K562 (cell line): Measurements from ENCODE around the gene RTCB. TPM values are rescaled to one million over a fixed set of nuclear protein-coding genes. Genes with fewer than 3 reads are reported as not detected.

ENCODE experiments used
- ATAC-seq: fragments of 200-7000 bp; cut with Tn5 transposase; 3 replicates; pipeline ENCODE4 v1.9.1; 2020; ENCODE audit warnings: moderate library complexity
- BruUV-seq: library from RNA; stranded (reverse); fragments of 400-500 nt; replicated peaks from 2 replicates; lab custom pipeline; 2021; lab: Mats Ljungman, UMichigan
- CTCF ChIA-PET: fragments of 300-600 bp; formaldehyde crosslinking; extraction: SDS; loops from one replicate; lab custom pipeline; 2021; ENCODE audit warnings: low intra/inter-chr PET ratio; lab: Yijun Ruan, JAX
- POLR2A ChIA-PET: fragments of 300-600, 350-650 bp; sonication (Branson Sonifier 250); formaldehyde crosslinking; extraction: SDS; loops from one replicate; lab custom pipeline; 2021; ENCODE audit warnings: antibody characterized with exemption, inconsistent platforms; lab: Yijun Ruan, JAX
- DNase-seq, 4 experiments: peaks; one replicate each; pipeline versions ENCODE4 v3.0.0 to v3.0.0-alpha.2; 2011 to 2018; ENCODE audit warnings: low spot score in 3 of 4, mixed read lengths in 3 of 4; ENCODE audit errors: extremely low read depth in 1 of 4
- FAIRE-seq: peaks from 2 replicates; lab custom pipeline; 2011; peaks lifted over from hg19 to GRCh38; lab: Jason Lieb, UNC
- H2AFZ ChIP-seq: 2 replicates; pipeline ENCODE4 v1.6.0; 2011; ENCODE audit warnings: low read depth, low read length, control low read depth, inconsistent platforms
- H3K27ac ChIP-seq: fragments of 200-600 bp; 3 replicates; pipeline ENCODE4 v1.8.0; 2011; ENCODE audit warnings: low read depth, mild to moderate bottlenecking, control low read depth, inconsistent platforms, low read length, moderate library complexity, mixed read lengths; ENCODE audit errors: extremely low read depth
- H3K27me3 ChIP-seq, 2 experiments: fragments of 300-600 bp in 1 of 2; 2 replicates in 1 of 2; 3 replicates in 1 of 2; pipeline versions ENCODE4 v1.6.0 to v1.8.0; 2011; ENCODE audit warnings: inconsistent platforms in 2 of 2, low read length in 2 of 2, mild to moderate bottlenecking in 1 of 2, mixed read lengths in 1 of 2, moderate library complexity in 1 of 2; ENCODE audit not compliant: control insufficient read depth in 2 of 2, insufficient read depth in 2 of 2
- H3K36me3 ChIP-seq: fragments of 300-600 bp; 3 replicates; pipeline ENCODE4 v1.8.0; 2011; ENCODE audit warnings: mild to moderate bottlenecking, low read length, inconsistent platforms; ENCODE audit not compliant: control insufficient read depth, insufficient read depth
- H3K4me1 ChIP-seq, 2 experiments: fragments of 200-600 bp in 1 of 2; replicated peaks in 1 of 2; 2 replicates in 1 of 2; 3 replicates in 1 of 2; pipeline versions ENCODE4 v1.5.1 to v1.8.0; 2011; ENCODE audit warnings: inconsistent platforms in 2 of 2, low read length in 2 of 2, mild to moderate bottlenecking in 1 of 2, mixed read lengths in 1 of 2, moderate library complexity in 1 of 2; ENCODE audit not compliant: control insufficient read depth in 2 of 2, insufficient read depth in 2 of 2
- H3K4me2 ChIP-seq: 2 replicates; pipeline ENCODE4 v1.6.1; 2011; ENCODE audit warnings: low read length, control low read depth, inconsistent platforms, mixed read lengths; ENCODE audit not compliant: insufficient read depth
- H3K4me3 ChIP-seq: fragments of 200-600 bp; sonication (generic), shearing (Covaris generic); 2 replicates; pipeline ENCODE4 v1.5.1; 2016; ENCODE audit warnings: control low read depth, inconsistent platforms
- H3K79me2 ChIP-seq: fragments of 200-600 bp; 3 replicates; pipeline ENCODE4 v1.8.0; 2011; ENCODE audit warnings: low read length, inconsistent platforms; ENCODE audit not compliant: control insufficient read depth, insufficient read depth
- H3K9ac ChIP-seq, 2 experiments: 2 replicates each; pipeline versions ENCODE4 v1.6.0 to v1.6.1; 2011; ENCODE audit warnings: low read depth in 2 of 2, low read length in 2 of 2, control low read depth in 1 of 2, inconsistent platforms in 1 of 2, mild to moderate bottlenecking in 1 of 2, mixed read lengths in 1 of 2; ENCODE audit not compliant: insufficient read depth in 1 of 2
- H3K9me1 ChIP-seq: one replicate; pipeline ENCODE4 v1.6.0; 2011; ENCODE audit warnings: inconsistent platforms, mild to moderate bottlenecking, low read length, moderate library complexity; ENCODE audit not compliant: control insufficient read depth, insufficient read depth
- H3K9me3 ChIP-seq: replicated peaks from 2 replicates; pipeline ENCODE4 v1.5.1; 2011; ENCODE audit warnings: low read depth, low read length, inconsistent platforms; ENCODE audit not compliant: control insufficient read depth, insufficient read depth
- H4K20me1 ChIP-seq: replicated peaks from 2 replicates; pipeline ENCODE4 v1.6.1; 2011; ENCODE audit warnings: low read length, inconsistent platforms, mixed read lengths; ENCODE audit not compliant: control insufficient read depth, insufficient read depth
- C11orf30 ChIP-seq: fragments of 450-650 bp; IDR thresholded peaks from 2 replicates; pipeline ENCODE4 v1.6.1; 2016; ENCODE audit warnings: low read depth, mild to moderate bottlenecking
- HNRNPUL1 ChIP-seq: fragments of 200-400 bp; formaldehyde crosslinking; IDR thresholded peaks from 2 replicates; pipeline ENCODE4 v1.6.1; 2017; ENCODE audit warnings: low read length
- HSF4 ChIP-seq: fragments of 250-450 bp; sonication (Bioruptor Pico); IDR thresholded peaks from 2 replicates; pipeline ENCODE4 v2.1.2; 2022; ENCODE audit warnings: mild to moderate bottlenecking, moderate library complexity, borderline replicate concordance
- KLF16 ChIP-seq: IDR thresholded peaks from 2 replicates; pipeline ENCODE4 v1.6.1; 2016; ENCODE audit warnings: antibody characterized with exemption
- TAF1 ChIP-seq: IDR thresholded peaks from 2 replicates; pipeline ENCODE4 v1.6.1; 2011; ENCODE audit warnings: mild to moderate bottlenecking, low read length, moderate library complexity; ENCODE audit not compliant: insufficient read depth, control insufficient read depth, severe bottlenecking; ENCODE audit errors: extremely low read depth
- ZEB2 ChIP-seq: fragments of 450-650 bp; IDR thresholded peaks from 2 replicates; pipeline ENCODE4 v1.6.1; 2016
- WGBS: fragments of 100-300 bp; shearing (Covaris generic); methylation state at CpG from one replicate; pipeline ENCODE4 v1.1.6; 2016; ENCODE audit warnings: low coverage, mixed read lengths; ENCODE audit not compliant: insufficient coverage; ENCODE audit errors: missing lambda C conversion rate; 5-methylcytosine and 5-hydroxymethylcytosine counted together
- in situ Hi-C: fragments of 300-500 bp; cut with MboI; formaldehyde crosslinking; loops from 4 replicates; pipeline ENCODE4 v1.15.0; 2018; ENCODE audit warnings: inconsistent platforms, mixed read lengths
- intact Hi-C: fragments of 100-400 bp; cut with micrococcal nuclease; formaldehyde crosslinking; loops from 2 replicates; pipeline ENCODE4 v1.14.2; 2022
- polyA plus RNA-seq, 8 experiments: library from polyadenylated mRNA; depleted of rRNA in 4 of 8; stranded (reverse) in 5 of 8; unstranded in 3 of 8; fragments of >200 nt; fragmentation: Nextera tagmentation in 2 of 8; fragmentation: Illumina TruSeq in 1 of 8; extraction: Ambion mirVana in 2 of 8; extraction: Trizol in 1 of 8; gene quantifications; 2 replicates each; pipeline versions ENCODE4 v1.2.1 to v1.2.3, GENCODE V29; 2011 to 2014; ENCODE audit warnings: inconsistent platforms in 1 of 8, missing spikeins in 1 of 8
- total RNA-seq, 7 experiments: library from RNA; depleted of rRNA in 6 of 7; stranded (reverse); fragments of >200 nt in 6 of 7; fragmentation: Illumina TruSeq in 2 of 7; extraction: Trizol in 2 of 7; gene quantifications; 2 replicates each; pipeline versions ENCODE4 v1.2.1 to v1.2.3, GENCODE V29; 2011 to 2021; ENCODE audit warnings: low replicate concordance in 1 of 7
- TF ChIP-seq, protein P1 (sequence below), 3 experiments: IDR thresholded peaks in 2 of 3; conservative IDR thresholded peaks in 1 of 3; 2 replicates each; pipeline ENCODE4 v1.5.1; 2011 to 2012; ENCODE audit warnings: low read length in 3 of 3, mild to moderate bottlenecking in 3 of 3, control low read depth in 2 of 3, improper control_type of control experiment in 1 of 3, inconsistent platforms in 1 of 3, low read depth in 1 of 3, mixed read lengths in 1 of 3, moderate library complexity in 1 of 3; ENCODE audit not compliant: insufficient read depth in 2 of 3
- TF ChIP-seq, protein P2 (sequence below), 2 experiments: IDR thresholded peaks in 1 of 2; conservative IDR thresholded peaks in 1 of 2; 2 replicates each; pipeline ENCODE4 v1.6.1; 2016; ENCODE audit warnings: low read depth in 2 of 2, mild to moderate bottlenecking in 1 of 2, missing compliant biosample characterization in 1 of 2, missing genetic modification characterization in 1 of 2, moderate library complexity in 1 of 2
- TF ChIP-seq, protein P3 (sequence below), 2 experiments: fragments of 450-650 bp in 1 of 2; IDR thresholded peaks; 2 replicates each; pipeline ENCODE4 v1.6.1; 2011 to 2017; ENCODE audit warnings: low read depth in 2 of 2, antibody characterized with exemption in 1 of 2, borderline replicate concordance in 1 of 2, low read length in 1 of 2, mild to moderate bottlenecking in 1 of 2, mixed read lengths in 1 of 2; ENCODE audit not compliant: control insufficient read depth in 1 of 2
- TF ChIP-seq, protein P4 (sequence below): fragments of 200-800 bp; sonication (Bioruptor generic); IDR thresholded peaks from 2 replicates; pipeline ENCODE4 v1.6.1; 2017; ENCODE audit warnings: missing genetic modification characterization, missing compliant biosample characterization

RTCB gene
- total and polyA plus RNA-seq, 9 of the 15 experiments (the other 6 are each of a cell fraction or from before 2014, with no cell fraction given), result 80.3 to 269 (median 92.3) TPM

DNA sequence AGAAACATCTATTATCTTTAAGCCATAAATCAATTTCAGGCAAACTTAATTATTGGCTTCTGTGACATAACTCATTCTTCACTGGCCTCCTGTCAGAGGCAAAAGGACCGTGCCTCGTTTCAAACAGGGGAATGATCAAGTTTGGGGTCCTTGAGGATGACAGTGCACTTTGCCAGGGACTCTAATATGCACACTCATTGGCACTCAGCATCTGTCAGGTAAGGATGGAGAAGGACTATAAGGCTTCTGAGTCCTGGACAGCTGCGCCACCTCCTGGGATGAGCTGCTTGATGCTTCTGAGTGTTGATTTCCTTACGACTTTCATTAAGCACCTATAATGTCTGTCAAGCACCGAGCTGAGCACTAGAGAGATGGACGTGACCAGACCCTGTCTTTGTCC lies 32.0 kb upstream of the RTCB start (continued):
- TF ChIP-seq, protein P1, sequence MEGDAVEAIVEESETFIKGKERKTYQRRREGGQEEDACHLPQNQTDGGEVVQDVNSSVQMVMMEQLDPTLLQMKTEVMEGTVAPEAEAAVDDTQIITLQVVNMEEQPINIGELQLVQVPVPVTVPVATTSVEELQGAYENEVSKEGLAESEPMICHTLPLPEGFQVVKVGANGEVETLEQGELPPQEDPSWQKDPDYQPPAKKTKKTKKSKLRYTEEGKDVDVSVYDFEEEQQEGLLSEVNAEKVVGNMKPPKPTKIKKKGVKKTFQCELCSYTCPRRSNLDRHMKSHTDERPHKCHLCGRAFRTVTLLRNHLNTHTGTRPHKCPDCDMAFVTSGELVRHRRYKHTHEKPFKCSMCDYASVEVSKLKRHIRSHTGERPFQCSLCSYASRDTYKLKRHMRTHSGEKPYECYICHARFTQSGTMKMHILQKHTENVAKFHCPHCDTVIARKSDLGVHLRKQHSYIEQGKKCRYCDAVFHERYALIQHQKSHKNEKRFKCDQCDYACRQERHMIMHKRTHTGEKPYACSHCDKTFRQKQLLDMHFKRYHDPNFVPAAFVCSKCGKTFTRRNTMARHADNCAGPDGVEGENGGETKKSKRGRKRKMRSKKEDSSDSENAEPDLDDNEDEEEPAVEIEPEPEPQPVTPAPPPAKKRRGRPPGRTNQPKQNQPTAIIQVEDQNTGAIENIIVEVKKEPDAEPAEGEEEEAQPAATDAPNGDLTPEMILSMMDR (IDR thresholded peaks at IDR 0.05 in 2 of 3, conservative IDR thresholded peaks at IDR 0.05 in 1 of 3; ENCODE audit: insufficient read depth in 2 of 3, low read depth in 1 of 3, low read length in 3 of 3), result peak; percentile 49 to 63 (median 53)
- peak; percentile 61 for TF ChIP-seq C11orf30
- TF ChIP-seq HSF4 (CRISPR knock-in tag), result no peak
- TF ChIP-seq, protein P2, sequence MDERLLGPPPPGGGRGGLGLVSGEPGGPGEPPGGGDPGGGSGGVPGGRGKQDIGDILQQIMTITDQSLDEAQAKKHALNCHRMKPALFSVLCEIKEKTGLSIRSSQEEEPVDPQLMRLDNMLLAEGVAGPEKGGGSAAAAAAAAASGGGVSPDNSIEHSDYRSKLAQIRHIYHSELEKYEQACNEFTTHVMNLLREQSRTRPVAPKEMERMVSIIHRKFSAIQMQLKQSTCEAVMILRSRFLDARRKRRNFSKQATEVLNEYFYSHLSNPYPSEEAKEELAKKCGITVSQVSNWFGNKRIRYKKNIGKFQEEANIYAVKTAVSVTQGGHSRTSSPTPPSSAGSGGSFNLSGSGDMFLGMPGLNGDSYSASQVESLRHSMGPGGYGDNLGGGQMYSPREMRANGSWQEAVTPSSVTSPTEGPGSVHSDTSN (CRISPR knock-in tag; IDR thresholded peaks at IDR 0.05; ENCODE audit: low read depth), result no peak
- TF ChIP-seq, protein P2 (tag; conservative IDR thresholded peaks at IDR 0.05; ENCODE audit: low read depth), result peak; percentile 65; the same call in 1 of the 2 replicates
- no peak for TF ChIP-seq ZEB2
- TF ChIP-seq, all 486 proteins: peak for 13

DNA sequence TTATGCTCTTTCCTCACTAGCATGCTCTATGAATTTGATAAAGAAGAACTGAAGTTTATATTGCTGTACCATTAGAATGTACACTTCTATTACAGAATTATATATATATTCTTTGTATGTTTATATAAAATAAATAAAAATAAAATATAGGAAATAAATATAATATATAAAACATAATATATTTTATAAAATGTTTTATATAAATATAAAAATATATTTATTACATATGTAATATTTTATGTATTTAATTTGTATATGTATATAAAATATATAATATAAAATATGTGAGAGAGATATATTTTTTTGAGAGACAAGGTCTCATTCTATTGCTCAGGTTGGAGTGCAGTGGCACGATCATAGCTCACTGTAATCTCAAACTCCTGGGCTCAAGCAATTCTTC lies 18.3 kb upstream of the RTCB start:
- Histone ChIP-seq H3K9me1 (no peaks in the 10 kb centered on the region), H3K4me3 (no peak overlapping the region), H3K27ac (no peak overlapping the region), H3K4me2 (no peak overlapping the region), H2AFZ (no peak overlapping the region), H4K20me1 (no peaks in the 10 kb centered on the region), H3K36me3 (no peaks in the 10 kb centered on the region), H3K4me1 (no peaks in the 10 kb centered on the region), H3K9me3 (no peaks in the 10 kb centered on the region), H3K79me2 (no peaks in the 10 kb centered on the region), H3K27me3 (peaks cover under 1 to 5% of the 10 kb centered on the region in 2 experiments; a peak in 2 of 5 replicates), H3K9ac (no peak overlapping the region)
- DNase-seq (no peak), FAIRE-seq (no peak), ATAC-seq (no peak)
- BruUV-seq, result no TSS peak
- in situ Hi-C loops (no loop called here), intact Hi-C loops (no loop called here)
- 14% methylated on average over 1 of the region's 1 CpG for WGBS
- ChIA-PET POLR2A (no interaction called here), CTCF (no interaction called here)
- TF ChIP-seq KLF16, result no peak
- TF ChIP-seq, protein P3, sequence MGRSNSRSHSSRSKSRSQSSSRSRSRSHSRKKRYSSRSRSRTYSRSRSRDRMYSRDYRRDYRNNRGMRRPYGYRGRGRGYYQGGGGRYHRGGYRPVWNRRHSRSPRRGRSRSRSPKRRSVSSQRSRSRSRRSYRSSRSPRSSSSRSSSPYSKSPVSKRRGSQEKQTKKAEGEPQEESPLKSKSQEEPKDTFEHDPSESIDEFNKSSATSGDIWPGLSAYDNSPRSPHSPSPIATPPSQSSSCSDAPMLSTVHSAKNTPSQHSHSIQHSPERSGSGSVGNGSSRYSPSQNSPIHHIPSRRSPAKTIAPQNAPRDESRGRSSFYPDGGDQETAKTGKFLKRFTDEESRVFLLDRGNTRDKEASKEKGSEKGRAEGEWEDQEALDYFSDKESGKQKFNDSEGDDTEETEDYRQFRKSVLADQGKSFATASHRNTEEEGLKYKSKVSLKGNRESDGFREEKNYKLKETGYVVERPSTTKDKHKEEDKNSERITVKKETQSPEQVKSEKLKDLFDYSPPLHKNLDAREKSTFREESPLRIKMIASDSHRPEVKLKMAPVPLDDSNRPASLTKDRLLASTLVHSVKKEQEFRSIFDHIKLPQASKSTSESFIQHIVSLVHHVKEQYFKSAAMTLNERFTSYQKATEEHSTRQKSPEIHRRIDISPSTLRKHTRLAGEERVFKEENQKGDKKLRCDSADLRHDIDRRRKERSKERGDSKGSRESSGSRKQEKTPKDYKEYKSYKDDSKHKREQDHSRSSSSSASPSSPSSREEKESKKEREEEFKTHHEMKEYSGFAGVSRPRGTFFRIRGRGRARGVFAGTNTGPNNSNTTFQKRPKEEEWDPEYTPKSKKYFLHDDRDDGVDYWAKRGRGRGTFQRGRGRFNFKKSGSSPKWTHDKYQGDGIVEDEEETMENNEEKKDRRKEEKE (IDR thresholded peaks at IDR 0.05; ENCODE audit: borderline replicate concordance in 1 of 2, control insufficient read depth in 1 of 2, low read depth in 2 of 2, low read length in 1 of 2), result no peak
- no peak for TF ChIP-seq TAF1
- TF ChIP-seq, protein P4, sequence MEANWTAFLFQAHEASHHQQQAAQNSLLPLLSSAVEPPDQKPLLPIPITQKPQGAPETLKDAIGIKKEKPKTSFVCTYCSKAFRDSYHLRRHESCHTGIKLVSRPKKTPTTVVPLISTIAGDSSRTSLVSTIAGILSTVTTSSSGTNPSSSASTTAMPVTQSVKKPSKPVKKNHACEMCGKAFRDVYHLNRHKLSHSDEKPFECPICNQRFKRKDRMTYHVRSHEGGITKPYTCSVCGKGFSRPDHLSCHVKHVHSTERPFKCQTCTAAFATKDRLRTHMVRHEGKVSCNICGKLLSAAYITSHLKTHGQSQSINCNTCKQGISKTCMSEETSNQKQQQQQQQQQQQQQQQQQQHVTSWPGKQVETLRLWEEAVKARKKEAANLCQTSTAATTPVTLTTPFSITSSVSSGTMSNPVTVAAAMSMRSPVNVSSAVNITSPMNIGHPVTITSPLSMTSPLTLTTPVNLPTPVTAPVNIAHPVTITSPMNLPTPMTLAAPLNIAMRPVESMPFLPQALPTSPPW, result no peak
- TF ChIP-seq HNRNPUL1, result no peak
